ENCODE data around the gene TSPYL6.
"Not testable (repeated sequence)": the region's sequence is repeated elsewhere in the genome, so short reads cannot be mapped to it uniquely, and the experiment has no call there.

TSPYL6 gene

DNA sequence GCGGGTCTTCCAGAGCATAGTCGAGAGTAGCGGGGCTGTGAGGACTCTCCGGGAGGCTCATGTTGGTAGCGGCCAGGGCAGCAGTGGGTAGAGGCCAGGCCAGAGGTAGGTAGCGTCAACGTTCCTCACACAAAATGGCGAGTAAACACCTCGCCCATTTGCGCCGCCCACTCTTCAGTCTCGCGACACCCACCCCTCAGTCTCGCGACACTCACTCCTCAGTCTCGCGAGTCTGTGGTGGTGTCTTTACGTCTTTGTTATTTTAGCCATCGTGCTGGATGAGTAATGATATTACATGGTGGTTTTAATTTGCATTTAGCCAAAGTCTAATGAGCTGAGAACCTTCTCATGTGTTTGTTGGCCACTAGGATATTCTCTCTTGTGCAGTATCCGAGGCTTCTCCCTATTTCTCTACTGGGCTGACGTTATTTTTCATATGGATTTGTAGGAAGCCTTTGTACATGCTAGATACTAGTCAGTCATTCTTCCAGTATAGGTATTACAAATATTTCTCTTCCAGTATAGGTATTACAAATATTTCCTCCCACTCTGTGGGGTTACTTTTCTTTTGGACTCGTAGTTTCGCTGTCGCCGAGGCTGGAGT is at the start of gene TSPYL6:
TSS of gene TSPYL6 (minus strand) at position 139 of the 604 bp plus-strand sequence. CDS start at position 61, 78 bp downstream.
- DNase-seq: no peak

DNA sequence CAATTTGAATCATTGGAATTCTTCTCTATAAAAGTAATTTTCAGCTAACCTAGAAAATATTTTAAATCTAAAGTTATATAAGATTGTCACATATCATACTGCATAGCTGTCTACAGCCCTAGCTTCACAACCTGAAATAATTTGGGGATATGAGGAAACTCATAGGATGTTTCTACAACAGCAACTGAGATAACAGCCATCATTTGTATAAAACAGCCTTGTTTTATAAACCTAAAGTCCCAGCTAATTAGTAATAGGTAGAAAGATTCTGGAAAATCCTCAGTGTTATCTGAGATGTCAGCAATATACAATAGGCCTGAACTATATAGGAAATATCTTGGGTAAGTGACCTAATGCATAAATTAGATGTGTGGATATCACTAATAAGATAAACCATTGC is 47.6 kb upstream of the TSPYL6 start:
- no peak for DNase-seq

DNA sequence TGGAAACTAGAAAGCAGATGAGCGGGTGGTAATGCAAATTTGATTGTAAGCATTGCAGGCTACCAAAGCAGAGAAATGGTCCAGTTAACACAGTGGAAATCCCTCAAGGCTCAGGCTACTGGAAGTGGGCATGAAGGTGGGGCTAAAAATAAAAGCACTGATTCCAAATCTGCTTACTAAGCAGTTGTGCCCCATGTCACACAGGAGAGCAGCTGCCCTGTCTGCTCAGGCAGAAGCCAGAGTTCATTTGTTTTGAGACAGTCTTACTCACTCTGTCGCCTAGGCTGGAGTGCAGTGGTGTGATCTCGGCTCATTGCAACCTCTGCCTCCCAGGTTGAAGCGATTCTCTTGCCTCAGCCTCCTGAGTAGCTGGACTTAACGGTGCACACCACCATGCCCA is 42.5 kb upstream of the TSPYL6 start:
- no peak for DNase-seq

DNA sequence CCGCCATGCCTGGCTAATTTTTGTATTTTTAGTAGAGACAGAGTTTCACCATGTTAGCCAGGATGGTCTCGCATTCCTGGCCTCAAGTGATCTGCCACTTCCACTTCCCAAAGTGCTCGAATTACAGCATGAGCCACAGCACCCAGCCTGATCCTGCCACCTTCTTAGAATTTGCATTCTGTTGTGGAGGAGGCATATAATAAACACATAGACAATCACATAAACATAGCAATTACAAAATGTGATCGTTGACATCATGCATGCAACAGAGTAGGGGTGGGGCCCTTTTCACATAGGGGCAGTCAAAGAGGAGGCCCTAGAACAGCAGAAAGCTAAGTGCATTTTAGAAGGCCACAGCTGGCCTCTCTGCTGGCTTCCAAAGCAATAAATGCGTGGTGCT is 39.9 kb upstream of the TSPYL6 start:
- no peak for DNase-seq

DNA sequence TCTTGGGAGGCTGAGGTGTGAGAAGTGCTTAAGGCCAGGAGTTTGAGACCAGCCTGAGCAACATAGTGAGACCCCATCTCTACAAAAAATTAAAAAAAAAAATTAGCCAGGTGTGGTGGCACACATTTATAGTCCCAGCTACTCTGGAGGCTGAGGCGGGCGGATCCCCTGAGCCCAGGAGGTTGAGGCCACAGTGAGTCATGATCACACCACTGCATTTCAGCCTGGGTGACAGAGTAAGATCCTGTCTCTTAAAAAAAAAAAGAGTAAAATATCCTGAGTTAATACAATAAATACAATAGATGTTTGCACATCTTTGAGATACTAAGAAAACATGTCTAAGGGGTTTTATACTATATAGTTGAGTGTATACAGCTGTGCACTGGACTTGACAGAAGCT is 38.6 kb upstream of the TSPYL6 start:
- DNase-seq: not testable (repeated sequence)

DNA sequence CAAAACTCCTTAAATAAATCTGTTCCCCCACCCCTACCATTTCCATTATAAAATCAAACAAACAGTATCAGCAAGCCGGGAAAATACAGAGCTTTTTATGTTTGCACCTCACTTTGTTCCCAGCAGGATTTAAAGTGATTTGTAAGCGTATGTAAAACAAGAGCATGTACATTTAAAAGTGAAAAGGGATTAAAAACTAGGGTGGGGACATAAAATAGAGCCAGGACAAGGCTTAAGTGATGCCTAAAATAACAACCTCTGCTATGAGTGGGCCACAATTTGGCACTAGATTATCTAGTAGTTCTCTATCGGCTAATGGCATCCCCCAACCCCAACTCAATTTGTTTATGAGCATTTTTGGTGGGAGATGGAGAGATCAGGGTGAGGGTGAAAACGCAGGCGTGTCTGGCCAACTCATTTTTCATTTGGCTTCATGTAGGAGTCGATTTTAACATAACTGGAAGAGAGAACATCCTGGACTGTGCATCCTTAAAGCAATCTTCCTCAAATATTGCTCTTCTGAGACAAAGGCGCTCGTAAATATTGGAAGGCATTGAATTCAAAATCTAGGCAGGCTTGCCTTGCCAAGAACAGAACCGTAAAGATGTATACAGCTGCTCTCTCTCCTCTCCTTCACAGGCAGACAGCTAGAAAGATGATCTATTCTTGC is 34.5 kb upstream of the TSPYL6 start:
- no peak for DNase-seq

DNA sequence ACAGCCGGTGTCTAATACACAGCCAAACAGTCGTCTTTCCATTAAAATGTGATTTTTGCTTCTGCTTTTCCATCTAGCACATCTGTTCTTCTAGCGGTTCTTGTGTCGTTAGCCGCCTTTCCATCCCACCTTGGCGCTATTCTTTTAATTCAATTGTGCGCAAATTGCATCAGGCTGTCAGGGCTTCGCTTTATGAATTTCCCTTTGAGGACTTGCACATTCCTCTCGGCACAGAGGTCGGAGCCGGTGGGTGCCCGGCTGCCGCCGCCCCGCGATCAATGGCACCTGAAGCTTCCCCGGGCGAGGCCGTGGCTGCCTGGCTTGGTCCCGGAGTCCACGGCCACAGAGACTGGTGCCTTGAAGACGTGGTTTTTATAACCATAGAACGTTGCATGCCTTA is 33.9 kb upstream of the TSPYL6 start:
- no peak for DNase-seq

DNA sequence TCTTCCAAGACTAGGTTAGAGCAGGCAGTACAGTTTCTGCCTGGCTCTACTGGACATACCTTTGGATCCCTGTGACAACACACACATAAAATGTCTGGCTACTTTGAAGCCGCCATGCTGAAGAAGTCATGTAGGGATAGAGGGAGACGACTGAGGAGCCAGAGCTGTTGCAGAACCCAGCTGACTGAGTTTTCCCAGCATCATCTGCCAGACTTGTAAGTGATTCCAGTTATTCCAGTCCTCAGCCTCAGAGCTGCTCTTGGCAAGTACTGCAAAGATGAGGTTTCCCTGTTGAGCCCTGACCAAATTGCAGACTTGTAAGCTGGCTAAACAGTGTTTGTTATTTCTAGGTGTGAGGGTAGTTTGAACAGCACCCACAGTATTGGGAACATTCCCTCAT is 31.5 kb upstream of the TSPYL6 start:
- no peak for DNase-seq

DNA sequence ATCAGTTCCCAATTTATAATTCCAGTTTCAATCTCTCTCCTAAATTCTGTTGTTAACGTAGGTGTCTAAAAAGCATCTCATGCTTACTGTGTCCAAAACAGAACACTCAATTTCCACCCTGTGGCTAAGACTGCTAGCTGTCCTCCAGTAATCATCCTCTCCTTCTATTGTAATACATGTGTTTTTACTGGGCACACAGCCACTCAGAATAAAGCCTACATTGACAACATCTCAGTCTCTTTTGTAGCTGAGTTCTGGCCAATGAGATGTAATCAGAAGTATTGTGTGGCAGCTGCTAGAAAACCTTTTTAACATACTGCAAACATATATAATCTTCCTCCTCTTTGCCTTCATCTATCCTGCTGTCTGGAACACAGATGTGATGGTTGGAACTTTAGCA is 29.4 kb upstream of the TSPYL6 start:
- no peak for DNase-seq

DNA sequence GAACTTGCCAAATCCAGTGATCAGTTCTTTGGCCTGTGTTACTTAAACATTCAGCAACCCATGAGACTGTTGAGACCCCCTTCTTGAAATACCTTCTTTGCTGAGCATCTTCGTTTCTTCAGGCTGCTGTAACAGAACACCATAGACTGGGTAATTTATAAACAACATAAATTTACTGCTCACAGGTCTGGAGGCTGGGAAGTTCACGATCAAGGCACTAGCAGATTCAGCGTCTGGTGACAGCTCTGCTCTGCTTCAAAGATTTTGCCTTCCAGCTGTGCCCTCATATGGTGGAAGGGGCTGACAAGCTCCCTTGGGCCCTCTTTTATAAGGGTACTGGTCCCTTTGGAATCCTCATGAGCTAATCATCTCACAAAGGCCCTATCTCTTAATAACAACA is 28.8 kb upstream of the TSPYL6 start:
- no peak for DNase-seq

DNA sequence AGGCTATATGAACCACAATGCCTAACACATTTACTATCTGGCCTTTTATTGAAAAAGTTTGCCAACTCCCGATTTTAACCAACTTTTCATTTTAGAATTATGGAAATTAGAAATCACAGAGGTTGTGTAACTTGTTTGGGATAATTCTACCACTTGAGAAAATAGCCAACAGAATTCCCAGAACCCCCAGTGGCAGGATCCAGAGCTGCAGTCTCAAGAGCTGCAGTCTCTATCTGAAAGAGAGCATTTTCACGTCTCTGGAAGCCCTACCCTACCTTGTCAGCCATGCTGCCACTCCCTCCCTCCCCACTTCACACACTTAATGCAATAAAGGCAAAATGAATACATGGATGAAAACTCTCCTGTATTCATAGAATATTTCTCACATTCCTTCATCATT is 23.4 kb upstream of the TSPYL6 start:
- DNase-seq: no peak

DNA sequence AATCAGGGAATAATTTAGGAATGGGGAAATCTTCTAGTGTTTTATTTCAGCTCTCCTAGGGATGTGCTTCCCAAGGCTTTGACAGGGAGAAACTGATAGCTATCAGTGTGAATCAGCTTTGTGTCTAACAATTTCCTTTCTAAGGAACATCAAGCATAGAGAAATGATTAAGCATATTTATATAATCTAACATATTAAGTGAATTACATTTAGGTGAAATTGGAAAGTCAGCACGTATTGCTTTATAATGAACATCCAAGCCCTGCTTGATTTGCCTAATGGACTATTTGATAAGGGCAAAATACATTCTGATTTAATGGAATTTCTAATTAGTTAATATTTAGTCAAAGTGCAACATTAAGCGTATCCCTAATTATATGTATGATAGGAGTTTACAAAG is 19.5 kb upstream of the TSPYL6 start:
- no peak for DNase-seq

DNA sequence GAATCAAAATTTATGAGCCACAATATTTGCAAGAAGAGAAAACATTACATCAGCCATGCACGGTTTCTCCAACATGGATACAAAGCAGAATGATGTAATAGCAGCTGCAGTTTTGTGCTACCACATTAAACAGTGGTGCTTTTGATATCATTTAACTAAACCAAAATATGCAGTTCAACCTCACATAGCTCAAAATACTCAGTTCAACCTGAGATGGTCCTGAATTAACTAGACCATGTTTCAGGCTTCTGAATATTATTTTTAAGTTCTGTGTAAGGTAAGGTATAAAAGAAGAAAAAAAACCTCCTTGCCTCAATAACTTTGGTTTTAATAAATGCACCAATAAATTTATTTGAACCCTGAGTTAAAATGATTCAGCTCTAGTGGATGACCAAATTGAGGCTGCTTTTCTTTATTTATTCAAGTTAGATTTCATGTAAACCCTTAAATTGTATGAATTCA is 18.8 kb upstream of the TSPYL6 start:
- no peak for DNase-seq

DNA sequence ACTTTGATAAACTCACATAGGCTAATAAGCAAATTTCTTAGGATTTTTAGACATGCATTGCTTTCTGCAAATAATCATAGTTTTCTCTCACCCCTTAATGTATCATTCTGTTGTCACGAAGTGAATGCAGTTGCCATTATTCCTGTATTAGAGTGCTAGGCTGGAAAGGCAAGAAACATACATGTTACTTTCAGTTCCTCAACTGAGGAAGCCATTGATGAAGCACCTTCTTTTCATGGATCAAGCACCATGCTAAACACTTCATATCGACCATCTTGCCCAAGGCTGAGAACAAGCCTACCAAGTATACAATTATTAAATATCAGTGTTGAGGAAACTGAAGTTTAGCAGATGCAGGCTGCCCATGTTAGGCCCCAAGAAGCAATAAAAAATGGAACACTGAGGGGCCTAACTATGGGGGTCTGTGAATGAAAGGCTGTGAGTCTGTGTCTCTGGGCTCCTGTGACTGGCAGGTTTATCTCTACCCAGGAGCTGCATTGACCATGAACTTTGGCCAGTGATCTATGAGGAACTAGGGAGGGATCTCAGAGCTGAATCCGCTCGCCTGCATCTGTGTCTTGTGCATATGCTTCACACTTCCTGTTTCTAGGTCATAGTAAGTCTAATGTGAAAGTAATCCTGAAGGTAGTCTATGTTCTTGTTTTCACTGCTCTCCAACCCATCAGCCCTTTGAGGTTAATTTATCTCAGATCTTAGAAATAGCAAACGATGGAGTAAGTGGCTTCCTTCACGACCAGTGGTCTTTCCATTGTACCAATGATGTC is 16.0 kb upstream of the TSPYL6 start:
- DNase-seq: no peak

DNA sequence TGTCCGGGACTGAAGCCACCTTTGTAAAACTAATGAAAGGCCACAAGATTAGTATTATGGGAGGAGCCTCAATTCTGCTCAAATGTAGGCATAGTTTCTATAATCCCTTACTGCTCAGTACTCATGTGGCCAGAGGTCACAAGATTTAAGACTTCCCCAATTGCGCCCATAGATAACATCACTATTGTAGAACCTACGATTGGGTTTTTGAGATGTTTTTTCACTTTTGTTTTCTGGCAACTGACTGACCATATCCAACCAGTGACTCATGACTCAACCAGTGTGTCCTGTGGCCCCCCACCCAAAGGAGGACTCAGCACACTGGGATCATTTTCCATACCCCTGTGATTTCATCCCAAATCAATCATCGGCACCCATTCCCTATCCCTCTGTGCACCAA is 15.2 kb upstream of the TSPYL6 start:
- no peak for DNase-seq

DNA sequence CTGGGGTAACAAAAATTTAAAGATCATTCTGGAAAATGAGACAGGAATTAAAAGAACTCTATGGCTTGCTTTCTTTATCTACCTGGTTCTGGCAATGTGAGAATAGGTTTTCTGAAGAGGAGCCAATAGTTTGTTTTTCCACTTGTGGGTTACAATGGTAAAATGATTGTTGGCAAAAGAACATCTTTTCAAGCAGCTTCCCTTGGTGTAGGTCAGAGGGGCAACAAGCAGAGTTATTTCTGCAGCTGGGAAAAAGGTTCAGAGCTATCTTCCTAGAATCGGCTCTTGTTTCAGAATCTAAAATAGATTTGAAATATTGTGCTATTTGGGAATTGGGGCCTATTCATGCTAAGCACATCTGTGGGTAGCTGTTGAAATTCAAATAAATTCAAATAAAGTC is 11.5 kb upstream of the TSPYL6 start:
- DNase-seq: no peak

DNA sequence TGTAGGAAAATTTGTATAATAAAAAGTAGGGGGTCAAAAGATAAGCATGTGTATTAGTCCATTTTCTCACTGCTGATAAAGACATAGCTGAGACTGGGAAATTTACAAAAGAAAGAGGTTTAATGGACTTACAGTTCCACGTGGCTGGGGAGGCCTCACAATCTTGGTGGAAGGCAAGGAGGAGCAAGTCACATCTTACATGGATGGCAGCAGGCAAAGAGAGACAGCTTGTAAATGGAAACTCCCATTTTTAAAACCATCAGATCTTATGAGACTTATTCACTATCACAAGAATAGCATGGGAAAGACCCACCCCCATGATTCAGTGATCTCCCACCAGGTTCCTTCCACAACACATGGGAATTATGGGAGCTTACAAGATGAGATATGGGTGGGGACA is 9.1 kb upstream of the TSPYL6 start:
- not testable (repeated sequence) for DNase-seq

DNA sequence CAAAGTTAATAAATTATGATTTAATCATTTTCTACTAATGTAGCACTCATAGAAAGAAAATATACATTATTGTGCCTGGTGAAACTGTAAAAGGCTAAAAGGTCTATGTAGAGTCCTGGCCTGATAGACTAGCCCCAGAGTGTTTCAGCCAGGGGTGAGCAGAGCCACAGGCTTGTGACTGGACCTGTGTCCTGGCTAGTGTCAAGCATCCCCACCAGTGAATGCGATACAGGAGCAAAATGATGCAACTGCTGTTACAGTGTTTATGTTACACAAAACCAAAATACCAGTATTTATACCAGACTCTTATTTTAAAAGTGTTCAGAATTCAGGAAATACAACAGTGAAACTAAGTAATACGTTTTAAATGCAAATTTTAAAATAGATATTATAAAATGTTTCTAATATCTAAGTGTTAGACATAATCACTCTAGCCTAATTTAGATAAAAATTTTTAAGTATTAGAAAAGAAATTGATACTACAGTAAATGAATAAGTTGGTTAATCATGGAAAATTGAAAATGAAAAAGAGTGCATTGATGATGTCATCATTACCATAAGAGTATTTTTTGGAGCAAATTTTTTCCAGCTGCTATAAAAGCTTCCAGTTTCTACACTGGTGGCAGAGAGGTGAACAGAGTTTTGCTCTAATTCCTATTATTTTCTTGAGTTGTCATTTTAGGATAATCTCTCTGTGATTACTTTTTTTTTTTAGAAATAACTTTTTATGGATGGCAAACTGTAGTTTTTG is 6.2 kb upstream of the TSPYL6 start:
- no peak for DNase-seq

DNA sequence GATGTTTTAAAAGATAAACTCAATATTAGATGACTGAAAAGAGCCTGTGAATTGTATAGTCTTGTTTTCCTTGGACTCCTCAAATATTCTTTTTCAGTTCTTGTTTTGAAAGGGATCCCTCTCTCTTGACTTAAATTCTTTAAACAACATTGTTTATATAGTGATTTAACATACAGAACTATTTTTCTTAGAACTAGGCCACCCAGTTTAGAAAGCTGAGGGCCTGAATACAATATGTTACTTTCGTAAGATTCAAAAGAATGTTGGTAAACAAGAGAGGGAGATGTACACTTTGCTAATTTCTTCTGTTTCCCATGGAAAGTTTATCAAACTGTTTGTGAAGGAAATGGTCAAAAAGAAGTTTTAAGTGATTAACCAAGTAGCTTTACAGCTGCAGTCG is 5.5 kb upstream of the TSPYL6 start:
- DNase-seq: no peak

DNA sequence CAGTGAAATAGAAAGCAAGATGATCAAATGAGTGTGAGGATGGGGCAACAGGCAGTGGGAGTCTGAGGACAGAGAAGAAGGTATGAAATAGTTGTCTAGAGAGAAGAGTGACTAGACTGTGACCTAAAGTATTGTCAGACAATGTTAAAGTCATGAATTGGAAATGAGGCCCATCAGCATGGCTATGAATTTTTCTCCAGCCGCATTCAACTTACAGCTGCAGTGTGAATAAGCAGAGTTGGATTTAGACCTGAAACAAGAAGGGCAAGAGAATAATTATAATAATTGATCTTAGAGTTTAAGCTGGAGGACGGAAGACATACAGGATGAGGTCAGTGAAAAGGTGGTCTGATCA is 4.2 kb upstream of the TSPYL6 start:
- DNase-seq: no peak

DNA sequence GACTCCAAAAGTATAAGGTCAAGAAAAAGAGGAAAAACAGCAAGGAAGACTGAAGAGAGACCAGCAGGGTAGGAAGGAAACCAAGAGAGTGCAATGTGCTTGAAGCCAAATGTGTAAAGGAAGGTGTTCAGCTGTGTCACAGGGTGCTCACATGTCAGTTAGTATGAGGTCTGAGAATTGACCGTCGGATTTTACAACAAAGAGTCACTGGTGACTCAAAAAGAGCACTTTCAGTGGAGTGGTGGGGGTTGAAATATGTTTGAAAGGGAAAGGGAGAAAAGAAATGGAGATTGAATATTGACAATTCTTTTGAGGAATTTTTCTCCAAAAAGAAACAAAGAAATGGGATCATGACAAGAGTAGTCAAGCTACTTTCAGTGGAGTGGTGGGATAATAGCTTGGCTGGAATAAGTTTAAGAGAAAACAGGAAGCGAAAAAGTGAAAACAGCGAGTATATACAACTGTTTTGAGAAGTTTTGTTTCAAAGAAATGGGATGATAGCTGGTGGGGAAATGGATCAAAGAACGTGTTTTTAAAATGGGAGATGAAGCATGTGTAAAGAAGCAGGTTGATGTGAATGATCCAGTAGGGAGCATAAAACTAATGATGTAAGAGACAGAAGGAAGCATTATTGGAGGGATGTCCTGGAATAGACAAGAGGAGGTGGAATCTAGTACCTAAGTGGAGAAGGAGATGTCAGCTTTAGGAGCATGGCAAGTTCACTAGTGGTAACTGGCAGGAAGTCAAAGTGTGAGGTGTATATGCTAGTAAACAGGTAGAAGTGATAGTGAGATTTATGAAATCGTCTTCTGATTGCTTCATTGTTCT is 3.6 kb upstream of the TSPYL6 start:
- no peak for DNase-seq

DNA sequence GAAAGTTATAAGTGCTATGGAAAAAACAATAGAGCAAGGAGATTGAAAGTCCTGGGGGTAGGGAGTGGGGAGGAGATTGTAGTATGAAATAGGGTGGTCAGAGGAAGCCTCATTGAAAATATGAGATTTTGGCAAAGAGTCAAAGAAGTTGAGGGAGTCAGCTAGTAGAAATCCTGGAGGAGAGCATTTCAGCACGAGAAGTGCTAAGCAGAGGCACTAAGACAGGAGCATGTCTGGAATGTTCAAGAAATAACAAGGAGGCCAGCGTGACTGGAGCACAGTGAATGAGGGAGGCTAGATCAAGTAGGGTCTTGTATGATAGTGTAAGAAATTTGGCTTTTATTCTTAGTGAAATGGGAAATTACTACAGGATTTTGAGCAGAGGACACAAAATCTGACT is 2.1 kb upstream of the TSPYL6 start:
- no peak for DNase-seq

Measured in CD4-positive, alpha-beta T cell treated with Interleukin-6 for 4 hours (primary cell).